ENCODE data around the gene DRAP1. TPM values are rescaled to one million over a fixed set of nuclear protein-coding genes. Genes with fewer than 3 reads are reported as not detected.

The DRAP1 gene
- total and polyA plus RNA-seq, 9 of the 15 experiments (the other 6 are each of a cell fraction or from before 2014, with no cell fraction given) = 9.6 to 200 (median 92.9) TPM

GRCh38 chr11:65900125-65900898 lies 18.9 kb upstream of the DRAP1 start, which contains the start of gene FOSL1 (continued):
- TF ChIP-seq, protein P1, sequence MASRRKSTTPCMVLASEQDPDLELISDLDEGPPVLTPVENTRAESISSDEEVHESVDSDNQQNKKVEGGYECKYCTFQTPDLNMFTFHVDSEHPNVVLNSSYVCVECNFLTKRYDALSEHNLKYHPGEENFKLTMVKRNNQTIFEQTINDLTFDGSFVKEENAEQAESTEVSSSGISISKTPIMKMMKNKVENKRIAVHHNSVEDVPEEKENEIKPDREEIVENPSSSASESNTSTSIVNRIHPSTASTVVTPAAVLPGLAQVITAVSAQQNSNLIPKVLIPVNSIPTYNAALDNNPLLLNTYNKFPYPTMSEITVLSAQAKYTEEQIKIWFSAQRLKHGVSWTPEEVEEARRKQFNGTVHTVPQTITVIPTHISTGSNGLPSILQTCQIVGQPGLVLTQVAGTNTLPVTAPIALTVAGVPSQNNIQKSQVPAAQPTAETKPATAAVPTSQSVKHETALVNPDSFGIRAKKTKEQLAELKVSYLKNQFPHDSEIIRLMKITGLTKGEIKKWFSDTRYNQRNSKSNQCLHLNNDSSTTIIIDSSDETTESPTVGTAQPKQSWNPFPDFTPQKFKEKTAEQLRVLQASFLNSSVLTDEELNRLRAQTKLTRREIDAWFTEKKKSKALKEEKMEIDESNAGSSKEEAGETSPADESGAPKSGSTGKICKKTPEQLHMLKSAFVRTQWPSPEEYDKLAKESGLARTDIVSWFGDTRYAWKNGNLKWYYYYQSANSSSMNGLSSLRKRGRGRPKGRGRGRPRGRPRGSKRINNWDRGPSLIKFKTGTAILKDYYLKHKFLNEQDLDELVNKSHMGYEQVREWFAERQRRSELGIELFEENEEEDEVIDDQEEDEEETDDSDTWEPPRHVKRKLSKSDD (conservative IDR thresholded peaks at IDR 0.05; ENCODE audit: low read length) = no peak
- TF ChIP-seq CXXC5 (CRISPR knock-in tag; IDR thresholded peaks at IDR 0.05) = peak; percentile 93
- 0 out of 2 replicates have a peak, but pooled peaks have one; percentile 16 for TF ChIP-seq TCF3 (CRISPR knock-in tag; IDR thresholded peaks at IDR 0.05)
- TF ChIP-seq RAD21 (CRISPR knock-in tag; conservative IDR thresholded peaks at IDR 0.05 in 1 of 2, IDR thresholded peaks at IDR 0.05 in 1 of 2) = 0 out of 4 replicates have a peak, but pooled peaks of 1 of the 2 experiments have one; percentile 7
- TF ChIP-seq, protein P2, sequence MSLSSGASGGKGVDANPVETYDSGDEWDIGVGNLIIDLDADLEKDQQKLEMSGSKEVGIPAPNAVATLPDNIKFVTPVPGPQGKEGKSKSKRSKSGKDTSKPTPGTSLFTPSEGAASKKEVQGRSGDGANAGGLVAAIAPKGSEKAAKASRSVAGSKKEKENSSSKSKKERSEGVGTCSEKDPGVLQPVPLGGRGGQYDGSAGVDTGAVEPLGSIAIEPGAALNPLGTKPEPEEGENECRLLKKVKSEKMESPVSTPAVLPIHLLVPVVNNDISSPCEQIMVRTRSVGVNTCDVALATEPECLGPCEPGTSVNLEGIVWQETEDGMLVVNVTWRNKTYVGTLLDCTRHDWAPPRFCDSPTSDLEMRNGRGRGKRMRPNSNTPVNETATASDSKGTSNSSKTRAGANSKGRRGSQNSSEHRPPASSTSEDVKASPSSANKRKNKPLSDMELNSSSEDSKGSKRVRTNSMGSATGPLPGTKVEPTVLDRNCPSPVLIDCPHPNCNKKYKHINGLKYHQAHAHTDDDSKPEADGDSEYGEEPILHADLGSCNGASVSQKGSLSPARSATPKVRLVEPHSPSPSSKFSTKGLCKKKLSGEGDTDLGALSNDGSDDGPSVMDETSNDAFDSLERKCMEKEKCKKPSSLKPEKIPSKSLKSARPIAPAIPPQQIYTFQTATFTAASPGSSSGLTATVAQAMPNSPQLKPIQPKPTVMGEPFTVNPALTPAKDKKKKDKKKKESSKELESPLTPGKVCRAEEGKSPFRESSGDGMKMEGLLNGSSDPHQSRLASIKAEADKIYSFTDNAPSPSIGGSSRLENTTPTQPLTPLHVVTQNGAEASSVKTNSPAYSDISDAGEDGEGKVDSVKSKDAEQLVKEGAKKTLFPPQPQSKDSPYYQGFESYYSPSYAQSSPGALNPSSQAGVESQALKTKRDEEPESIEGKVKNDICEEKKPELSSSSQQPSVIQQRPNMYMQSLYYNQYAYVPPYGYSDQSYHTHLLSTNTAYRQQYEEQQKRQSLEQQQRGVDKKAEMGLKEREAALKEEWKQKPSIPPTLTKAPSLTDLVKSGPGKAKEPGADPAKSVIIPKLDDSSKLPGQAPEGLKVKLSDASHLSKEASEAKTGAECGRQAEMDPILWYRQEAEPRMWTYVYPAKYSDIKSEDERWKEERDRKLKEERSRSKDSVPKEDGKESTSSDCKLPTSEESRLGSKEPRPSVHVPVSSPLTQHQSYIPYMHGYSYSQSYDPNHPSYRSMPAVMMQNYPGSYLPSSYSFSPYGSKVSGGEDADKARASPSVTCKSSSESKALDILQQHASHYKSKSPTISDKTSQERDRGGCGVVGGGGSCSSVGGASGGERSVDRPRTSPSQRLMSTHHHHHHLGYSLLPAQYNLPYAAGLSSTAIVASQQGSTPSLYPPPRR (CRISPR knock-in tag; IDR thresholded peaks at IDR 0.05; ENCODE audit: borderline replicate concordance) = no peak
- TF ChIP-seq, protein P3, sequence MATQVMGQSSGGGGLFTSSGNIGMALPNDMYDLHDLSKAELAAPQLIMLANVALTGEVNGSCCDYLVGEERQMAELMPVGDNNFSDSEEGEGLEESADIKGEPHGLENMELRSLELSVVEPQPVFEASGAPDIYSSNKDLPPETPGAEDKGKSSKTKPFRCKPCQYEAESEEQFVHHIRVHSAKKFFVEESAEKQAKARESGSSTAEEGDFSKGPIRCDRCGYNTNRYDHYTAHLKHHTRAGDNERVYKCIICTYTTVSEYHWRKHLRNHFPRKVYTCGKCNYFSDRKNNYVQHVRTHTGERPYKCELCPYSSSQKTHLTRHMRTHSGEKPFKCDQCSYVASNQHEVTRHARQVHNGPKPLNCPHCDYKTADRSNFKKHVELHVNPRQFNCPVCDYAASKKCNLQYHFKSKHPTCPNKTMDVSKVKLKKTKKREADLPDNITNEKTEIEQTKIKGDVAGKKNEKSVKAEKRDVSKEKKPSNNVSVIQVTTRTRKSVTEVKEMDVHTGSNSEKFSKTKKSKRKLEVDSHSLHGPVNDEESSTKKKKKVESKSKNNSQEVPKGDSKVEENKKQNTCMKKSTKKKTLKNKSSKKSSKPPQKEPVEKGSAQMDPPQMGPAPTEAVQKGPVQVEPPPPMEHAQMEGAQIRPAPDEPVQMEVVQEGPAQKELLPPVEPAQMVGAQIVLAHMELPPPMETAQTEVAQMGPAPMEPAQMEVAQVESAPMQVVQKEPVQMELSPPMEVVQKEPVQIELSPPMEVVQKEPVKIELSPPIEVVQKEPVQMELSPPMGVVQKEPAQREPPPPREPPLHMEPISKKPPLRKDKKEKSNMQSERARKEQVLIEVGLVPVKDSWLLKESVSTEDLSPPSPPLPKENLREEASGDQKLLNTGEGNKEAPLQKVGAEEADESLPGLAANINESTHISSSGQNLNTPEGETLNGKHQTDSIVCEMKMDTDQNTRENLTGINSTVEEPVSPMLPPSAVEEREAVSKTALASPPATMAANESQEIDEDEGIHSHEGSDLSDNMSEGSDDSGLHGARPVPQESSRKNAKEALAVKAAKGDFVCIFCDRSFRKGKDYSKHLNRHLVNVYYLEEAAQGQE (IDR thresholded peaks at IDR 0.05; ENCODE audit: borderline replicate concordance) = no peak
- TF ChIP-seq, protein P3 (CRISPR knock-in tag; IDR thresholded peaks at IDR 0.05; ENCODE audit: low read depth) = 0 out of 2 replicates have a peak, but pooled peaks have one; percentile 26
- TF ChIP-seq ZNF586 (CRISPR knock-in tag; conservative IDR thresholded peaks at IDR 0.05) = no peak
- TF ChIP-seq BMI1 (IDR thresholded peaks at IDR 0.05; ENCODE audit: low read length) = no peak
- TF ChIP-seq IFI16 (CRISPR knock-in tag; IDR thresholded peaks at IDR 0.05) = no peak
